Measurements from ENCODE around the gene CXCR6. TPM values are rescaled to one million over a fixed set of nuclear protein-coding genes. Genes with fewer than 3 reads are reported as not detected.

Gene CXCR6
- total RNA-seq, 1 donor from 2014 or later: not detected

GRCh38 chr3:45984331-45985312 lies 41.4 kb downstream of the CXCR6 start:
- TF ChIP-seq CTCF (IDR thresholded peaks at IDR 0.05; ENCODE audit: insufficient read depth, low read length, poor library complexity, severe bottlenecking): no peak
- Histone ChIP-seq H3K4me3 (ENCODE audit: low read depth, low read length) (no peak overlapping the region), H3K27me3 (ENCODE audit: control insufficient read depth, insufficient read depth, low read length) (no peaks in the 10 kb centered on the region), H3K36me3 (ENCODE audit: control insufficient read depth, insufficient read depth, low read length) (peaks cover 2% of the 10 kb centered on the region)
- DNase-seq (ENCODE audit: low read depth): no peak

- H3K27me3 ChIP-seq (ENCODE audit: control insufficient read depth, insufficient read depth, low read length): no peaks in the 10 kb centered on the region
- no peak overlapping the region for H3K4me3 ChIP-seq (ENCODE audit: low read depth, low read length)
- peaks cover 2% of the 10 kb centered on the region for H3K36me3 ChIP-seq (ENCODE audit: control insufficient read depth, insufficient read depth, low read length)
- DNase-seq (ENCODE audit: low read depth): no peak
- no peak for TF ChIP-seq CTCF (IDR thresholded peaks at IDR 0.05; ENCODE audit: insufficient read depth, low read length, poor library complexity, severe bottlenecking)
Measured at GRCh38 chr3:45985532-45986302, 42.5 kb downstream of the CXCR6 start.

GRCh38 chr3:45986303-45986982 lies 43.2 kb downstream of the CXCR6 start:
- H3K4me3 ChIP-seq (ENCODE audit: low read depth, low read length): no peak overlapping the region
- H3K27me3 ChIP-seq (ENCODE audit: control insufficient read depth, insufficient read depth, low read length): no peaks in the 10 kb centered on the region
- TF ChIP-seq CTCF (IDR thresholded peaks at IDR 0.05; ENCODE audit: insufficient read depth, low read length, poor library complexity, severe bottlenecking): no peak
- peaks cover 2% of the 10 kb centered on the region for H3K36me3 ChIP-seq (ENCODE audit: control insufficient read depth, insufficient read depth, low read length)
- DNase-seq (ENCODE audit: low read depth): no peak

GRCh38 chr3:45987368-45988291 lies 44.4 kb downstream of the CXCR6 start:
- Histone ChIP-seq H3K36me3 (ENCODE audit: control insufficient read depth, insufficient read depth, low read length) (peaks cover under 1% of the 10 kb centered on the region), H3K4me3 (ENCODE audit: low read depth, low read length) (no peak overlapping the region), H3K27me3 (ENCODE audit: control insufficient read depth, insufficient read depth, low read length) (no peaks in the 10 kb centered on the region)
- TF ChIP-seq CTCF (IDR thresholded peaks at IDR 0.05; ENCODE audit: insufficient read depth, low read length, poor library complexity, severe bottlenecking): no peak
- DNase-seq (ENCODE audit: low read depth): no peak

- Histone ChIP-seq H3K4me3 (ENCODE audit: low read depth, low read length) (no peak overlapping the region), H3K27me3 (ENCODE audit: control insufficient read depth, insufficient read depth, low read length) (no peaks in the 10 kb centered on the region), H3K36me3 (ENCODE audit: control insufficient read depth, insufficient read depth, low read length) (no peaks in the 10 kb centered on the region)
- no peak for DNase-seq (ENCODE audit: low read depth)
- no peak for TF ChIP-seq CTCF (IDR thresholded peaks at IDR 0.05; ENCODE audit: insufficient read depth, low read length, poor library complexity, severe bottlenecking)
Measured at GRCh38 chr3:45988362-45988761, 45.1 kb downstream of the CXCR6 start.

All from kidney epithelial cell (primary cell).